Trophoblast cell (in vitro differentiated cells and primary cell): ENCODE measurements around the gene POMT2.

Experiments
- DNase-seq, 2 donors: peaks; one replicate each; pipeline ENCODE4 v3.0.0-alpha.2; 2016
- H2AFZ ChIP-seq: 2 replicates; pipeline ENCODE4 v1.6.1; 2013; ENCODE audit warnings: low read length, moderate library complexity, mild to moderate bottlenecking; ENCODE audit not compliant: insufficient read depth, poor library complexity
- H2AK5ac ChIP-seq: 2 replicates; pipeline ENCODE4 v1.6.1; 2013; ENCODE audit warnings: mild to moderate bottlenecking, low read length
- H2BK120ac ChIP-seq: 2 replicates; pipeline ENCODE4 v1.6.1; 2013; ENCODE audit warnings: low read length, mild to moderate bottlenecking, moderate library complexity; ENCODE audit not compliant: insufficient read depth, poor library complexity
- H2BK12ac ChIP-seq: 2 replicates; pipeline ENCODE4 v1.6.1; 2013; ENCODE audit warnings: mild to moderate bottlenecking, low read length, moderate library complexity
- H2BK5ac ChIP-seq: 2 replicates; pipeline ENCODE4 v1.6.1; 2013; ENCODE audit warnings: low read length, low read depth, moderate library complexity, mild to moderate bottlenecking; ENCODE audit not compliant: poor library complexity
- H3K14ac ChIP-seq: 2 replicates; pipeline ENCODE4 v1.6.1; 2013; ENCODE audit warnings: mild to moderate bottlenecking, low read length
- H3K18ac ChIP-seq: 2 replicates; pipeline ENCODE4 v1.6.1; 2013; ENCODE audit warnings: mild to moderate bottlenecking, low read length
- H3K23ac ChIP-seq: 2 replicates; pipeline ENCODE4 v1.6.1; 2013; ENCODE audit warnings: low read length
- H3K27ac ChIP-seq: 2 replicates; pipeline ENCODE4 v1.5.1; 2013; ENCODE audit warnings: low read depth, mild to moderate bottlenecking, inconsistent platforms, low read length, moderate library complexity
- H3K27me3 ChIP-seq: 2 replicates; pipeline ENCODE4 v1.6.1; 2013; ENCODE audit warnings: inconsistent platforms, mild to moderate bottlenecking, low read length, moderate library complexity; ENCODE audit not compliant: insufficient read depth
- H3K36me3 ChIP-seq, 2 experiments: 1 replicate in 1 of 2; 2 replicates in 1 of 2; pipeline ENCODE4 v1.6.1; 2013; ENCODE audit warnings: low read length in 2 of 2, mild to moderate bottlenecking in 2 of 2, moderate library complexity in 1 of 2; ENCODE audit not compliant: insufficient read depth in 2 of 2, control insufficient read depth in 1 of 2
- H3K4ac ChIP-seq: 2 replicates; pipeline ENCODE4 v1.6.1; 2013; ENCODE audit warnings: low read depth, mild to moderate bottlenecking, low read length, moderate library complexity
- H3K4me1 ChIP-seq, 2 experiments: 1 replicate in 1 of 2; 2 replicates in 1 of 2; pipeline ENCODE4 v1.6.1; 2013; ENCODE audit warnings: low read length in 2 of 2, mild to moderate bottlenecking in 2 of 2, moderate library complexity in 1 of 2; ENCODE audit not compliant: insufficient read depth in 2 of 2, control insufficient read depth in 1 of 2
- H3K4me2 ChIP-seq: 2 replicates; pipeline ENCODE4 v1.6.1; 2013; ENCODE audit warnings: inconsistent platforms, mild to moderate bottlenecking, low read length, moderate library complexity
- H3K4me3 ChIP-seq: 2 replicates; pipeline ENCODE4 v1.5.1; 2013; ENCODE audit warnings: mild to moderate bottlenecking, low read depth, low read length, inconsistent platforms
- H3K79me1 ChIP-seq: one replicate; pipeline ENCODE4 v1.6.1; 2013; ENCODE audit warnings: low read length
- H3K79me2 ChIP-seq: 2 replicates; pipeline ENCODE4 v1.6.1; 2013; ENCODE audit warnings: low read length, mild to moderate bottlenecking; ENCODE audit not compliant: control insufficient read depth, insufficient read depth, poor library complexity
- H3K9ac ChIP-seq: 2 replicates; pipeline ENCODE4 v1.6.1; 2013; ENCODE audit warnings: mild to moderate bottlenecking, low read length
- H3K9me3 ChIP-seq: 2 replicates; pipeline ENCODE4 v1.6.1; 2013; ENCODE audit warnings: low read depth, mild to moderate bottlenecking, control low read depth, inconsistent platforms, low read length; ENCODE audit not compliant: insufficient read depth
- H4K12ac ChIP-seq: 2 replicates; pipeline ENCODE4 v1.6.1; 2013; ENCODE audit warnings: low read depth, mild to moderate bottlenecking, low read length, moderate library complexity
- H4K8ac ChIP-seq: 2 replicates; pipeline ENCODE4 v1.6.1; 2013; ENCODE audit warnings: low read depth, mild to moderate bottlenecking, low read length, moderate library complexity
- H4K91ac ChIP-seq: one replicate; pipeline ENCODE4 v1.6.1; 2013; ENCODE audit warnings: low read depth, mild to moderate bottlenecking, low read length, moderate library complexity
- WGBS: extraction: QIAGEN DNeasy Blood & Tissue Kit; methylation state at CpG from one replicate; pipeline ENCODE4 v1.1.7; 2013; ENCODE audit warnings: missing lambda C conversion rate; ENCODE audit not compliant: insufficient read length, insufficient coverage; ENCODE audit errors: extremely low coverage; 5-methylcytosine and 5-hydroxymethylcytosine counted together

POMT2 gene

DNA sequence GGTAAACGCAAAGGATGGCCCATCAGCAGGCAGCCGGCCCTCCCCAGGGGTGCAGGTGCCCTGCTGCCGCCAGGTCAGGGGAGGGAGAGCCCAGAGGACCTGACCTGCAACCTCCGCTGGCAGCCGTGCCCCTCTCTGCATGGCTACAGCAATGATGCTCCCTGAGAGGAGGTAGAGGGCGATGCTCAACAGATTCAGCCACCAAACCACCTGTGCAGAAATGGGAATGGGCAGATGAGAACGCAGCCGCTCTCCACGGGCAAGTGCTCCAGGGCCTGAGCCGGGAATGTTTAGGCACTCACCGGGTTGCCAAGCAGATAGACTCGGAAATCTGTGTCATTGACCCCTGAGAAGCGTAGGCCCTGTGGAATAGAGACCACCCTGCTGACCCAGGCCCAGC lies 41.0 kb downstream of the POMT2 start:
- Histone ChIP-seq H3K9ac (no peak overlapping the region), H3K4me1 (no peaks in the 10 kb centered on the region), H2BK12ac (no peak overlapping the region), H3K36me3 (peaks cover 37 to 57% of the 10 kb centered on the region in 2 experiments), H3K27ac (no peak overlapping the region), H3K27me3 (no peaks in the 10 kb centered on the region), H4K12ac (no peak overlapping the region), H3K4ac (no peak overlapping the region), H3K9me3 (peaks cover 4% of the 10 kb centered on the region), H3K4me2 (no peak overlapping the region), H2BK120ac (no peak overlapping the region), H2AFZ (no peak overlapping the region), H3K79me2 (no peaks in the 10 kb centered on the region), H3K18ac (no peak overlapping the region), H3K14ac (no peak overlapping the region), H4K91ac (no peak overlapping the region), H4K8ac (no peak overlapping the region), H2AK5ac (no peak overlapping the region), H3K4me3 (no peak overlapping the region), H3K79me1 (no peaks in the 10 kb centered on the region), H2BK5ac (no peak overlapping the region), H3K23ac (no peak overlapping the region)
- no peak for DNase-seq
- WGBS = no CpG with 5 or more reads among the region's 13 CpGs

DNA sequence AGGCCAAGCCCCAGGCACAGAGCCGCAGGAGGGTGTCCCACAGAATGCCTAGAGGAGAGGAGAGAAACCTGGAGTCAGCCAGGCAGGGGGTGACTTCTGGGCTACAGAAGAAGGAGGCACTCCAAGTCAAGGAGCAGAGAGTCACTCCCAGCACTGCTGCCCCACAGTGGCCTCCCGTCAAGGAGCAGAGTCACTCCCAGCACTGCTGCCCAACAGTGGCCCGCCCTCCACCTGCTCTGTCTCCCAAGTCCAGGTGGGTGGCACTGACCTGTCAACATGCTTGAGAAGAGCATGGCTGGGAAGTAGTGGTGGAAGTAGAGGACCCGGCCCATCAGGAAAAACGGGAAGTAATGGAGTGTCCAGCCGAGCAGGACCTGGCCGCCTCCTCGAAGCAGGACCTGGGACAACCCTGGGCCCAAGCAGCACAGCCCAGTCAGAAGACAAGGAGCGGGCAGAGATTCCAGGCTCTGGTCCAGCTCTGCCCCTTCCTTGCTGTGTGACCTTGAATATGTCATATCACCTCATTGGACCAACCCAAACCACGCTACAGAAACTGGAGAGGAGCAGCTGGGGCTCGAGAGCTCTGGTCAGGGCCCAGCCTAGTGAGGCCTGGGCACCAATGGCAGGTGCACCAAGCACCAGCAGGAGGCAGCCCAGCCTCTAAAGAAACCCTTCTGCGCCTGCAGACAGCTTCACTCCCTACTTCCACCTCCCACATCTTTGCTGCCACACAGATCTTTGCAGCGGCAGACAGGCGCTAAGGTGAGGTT lies 42.0 kb downstream of the POMT2 start:
- no peak for DNase-seq
- Histone ChIP-seq H3K4ac (no peak overlapping the region), H3K27ac (no peak overlapping the region), H3K36me3 (peaks cover 32 to 47% of the 10 kb centered on the region in 2 experiments), H3K4me1 (no peaks in the 10 kb centered on the region), H3K79me2 (no peaks in the 10 kb centered on the region), H3K9me3 (peaks cover 4% of the 10 kb centered on the region), H3K14ac (no peak overlapping the region), H2BK120ac (no peak overlapping the region), H4K12ac (no peak overlapping the region), H3K9ac (no peak overlapping the region), H3K4me2 (no peak overlapping the region), H2AK5ac (no peak overlapping the region), H2AFZ (no peak overlapping the region), H3K4me3 (peak overlapping the region; percentile 42), H2BK5ac (no peak overlapping the region), H4K8ac (no peak overlapping the region), H3K27me3 (no peaks in the 10 kb centered on the region), H4K91ac (no peak overlapping the region), H3K79me1 (no peaks in the 10 kb centered on the region), H2BK12ac (no peak overlapping the region), H3K23ac (no peak overlapping the region), H3K18ac (no peak overlapping the region)
- WGBS = no CpG with 5 or more reads among the region's 14 CpGs

DNA sequence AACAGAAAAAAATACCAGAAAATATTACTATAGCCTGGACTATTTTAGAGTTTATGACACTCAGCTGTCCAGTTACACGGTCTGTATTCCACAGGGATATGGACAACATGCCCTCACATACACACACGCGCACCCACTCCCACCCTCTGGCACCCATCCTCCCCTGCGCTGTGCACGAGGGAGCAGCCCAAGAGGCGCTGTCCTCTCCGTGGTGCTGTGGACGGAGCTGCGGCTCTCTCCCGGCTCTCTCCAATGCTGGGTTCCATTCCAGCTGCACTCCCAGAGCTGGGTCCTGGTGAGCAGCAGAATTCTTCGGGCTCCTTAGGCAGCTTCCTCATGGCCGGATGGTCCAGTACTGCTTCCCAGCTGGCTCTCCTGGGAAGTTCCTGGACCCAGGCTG lies 43.7 kb downstream of the POMT2 start:
- H4K12ac ChIP-seq = no peak overlapping the region
- peaks cover 32 to 41% of the 10 kb centered on the region in 2 experiments for H3K36me3 ChIP-seq
- H3K14ac ChIP-seq = no peak overlapping the region
- H2AFZ ChIP-seq = no peak overlapping the region
- no peak overlapping the region for H2BK12ac ChIP-seq
- WGBS = no CpG with 5 or more reads among the region's 12 CpGs
- no peak overlapping the region for H2AK5ac ChIP-seq
- no peak overlapping the region for H3K18ac ChIP-seq
- H2BK5ac ChIP-seq = no peak overlapping the region
- H3K27me3 ChIP-seq = peaks cover 3% of the 10 kb centered on the region
- H3K4ac ChIP-seq = no peak overlapping the region
- no peak overlapping the region for H3K4me3 ChIP-seq
- peaks cover 4% of the 10 kb centered on the region for H3K9me3 ChIP-seq
- H2BK120ac ChIP-seq = no peak overlapping the region
- H3K27ac ChIP-seq = no peak overlapping the region
- DNase-seq = no peak
- no peak overlapping the region for H3K9ac ChIP-seq
- H3K79me2 ChIP-seq = no peaks in the 10 kb centered on the region
- H3K23ac ChIP-seq = no peak overlapping the region
- no peaks in the 10 kb centered on the region for H3K4me1 ChIP-seq
- no peaks in the 10 kb centered on the region for H3K79me1 ChIP-seq
- no peak overlapping the region for H4K8ac ChIP-seq
- no peak overlapping the region for H4K91ac ChIP-seq
- no peak overlapping the region for H3K4me2 ChIP-seq

DNA sequence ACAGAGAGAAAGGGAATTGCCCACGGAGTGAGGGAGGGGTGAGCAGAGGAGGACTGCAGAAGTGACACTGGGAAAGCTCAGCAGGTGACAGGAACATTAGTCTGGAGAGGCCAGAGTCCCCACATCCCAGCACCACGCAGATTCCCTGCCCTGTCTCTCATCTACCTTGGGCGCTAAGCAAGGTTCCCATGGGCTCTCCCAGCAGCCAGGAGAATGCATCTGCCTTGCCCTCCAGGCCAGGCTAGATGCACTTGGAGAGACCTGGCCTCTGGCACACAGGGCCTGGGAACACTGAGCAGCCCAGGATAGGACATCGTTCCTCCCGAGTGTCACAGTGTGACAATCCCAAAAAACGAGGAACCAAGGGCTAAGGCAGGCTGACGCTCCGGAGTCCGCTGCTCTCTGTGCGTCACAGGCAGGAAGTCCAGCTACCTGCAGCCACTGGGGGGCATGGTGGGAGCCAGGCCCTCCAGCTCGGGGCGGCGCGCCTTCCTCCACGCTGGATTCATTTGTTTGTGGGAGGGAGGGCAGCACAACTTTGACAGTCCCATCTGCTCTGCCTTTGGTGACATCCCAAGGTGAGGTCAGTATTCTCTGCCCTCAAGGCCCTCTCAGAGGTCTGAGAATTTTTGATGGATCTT lies 44.3 kb downstream of the POMT2 start:
- no peak overlapping the region for H2BK120ac ChIP-seq
- no peak overlapping the region for H3K23ac ChIP-seq
- H3K9me3 ChIP-seq = peaks cover 4% of the 10 kb centered on the region
- no peak overlapping the region for H2BK5ac ChIP-seq
- peaks cover 32 to 36% of the 10 kb centered on the region in 2 experiments for H3K36me3 ChIP-seq
- H3K9ac ChIP-seq = no peak overlapping the region
- H3K4me1 ChIP-seq = no peaks in the 10 kb centered on the region
- no peak overlapping the region for H3K4me2 ChIP-seq
- H3K27ac ChIP-seq = no peak overlapping the region
- no peak overlapping the region for H2BK12ac ChIP-seq
- no peak overlapping the region for H4K91ac ChIP-seq
- H3K4me3 ChIP-seq = no peak overlapping the region
- H2AFZ ChIP-seq = no peak overlapping the region
- H4K8ac ChIP-seq = no peak overlapping the region
- H3K4ac ChIP-seq = no peak overlapping the region
- DNase-seq = no peak
- no peak overlapping the region for H3K14ac ChIP-seq
- no peaks in the 10 kb centered on the region for H3K79me2 ChIP-seq
- no CpG with 5 or more reads among the region's 15 CpGs for WGBS
- H3K79me1 ChIP-seq = no peaks in the 10 kb centered on the region
- no peak overlapping the region for H3K18ac ChIP-seq
- no peak overlapping the region for H2AK5ac ChIP-seq
- no peak overlapping the region for H4K12ac ChIP-seq
- peaks cover 4% of the 10 kb centered on the region for H3K27me3 ChIP-seq
